ENCODE data around the gene CADM2.

The CADM2 gene

DNA sequence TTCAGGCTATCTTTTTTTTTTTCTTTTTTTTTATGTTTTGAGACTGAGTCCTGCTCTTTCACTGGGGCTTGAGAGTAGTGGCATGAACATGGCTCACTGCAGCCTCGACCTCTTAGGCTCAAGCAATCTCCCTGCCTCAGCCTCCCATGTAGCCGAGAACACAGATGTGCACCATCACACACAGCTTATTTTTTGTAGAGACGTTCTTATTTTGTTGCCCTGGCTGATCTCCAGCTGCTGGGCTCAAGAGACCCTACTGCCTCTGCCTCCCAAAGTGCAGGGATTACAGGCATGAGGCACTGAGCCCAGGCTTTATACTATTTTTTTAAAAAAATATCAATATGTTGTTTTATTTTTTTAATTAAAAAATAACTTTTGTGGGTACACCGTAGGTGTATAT is 467.3 kb downstream of the CADM2 start:
- no peaks in the 10 kb centered on the region for H3K9me3 ChIP-seq (replicated peaks; ENCODE audit: low read length)
- H3K4me2 ChIP-seq (ENCODE audit: low read length): no peak overlapping the region
- no peaks in the 10 kb centered on the region for H3K27me3 ChIP-seq (ENCODE audit: control insufficient read depth, insufficient read depth, low read length)
- no peak overlapping the region for H3K9ac ChIP-seq (ENCODE audit: low read depth, low read length)
- H3K36me3 ChIP-seq (ENCODE audit: insufficient read depth, low read length): no peaks in the 10 kb centered on the region
- H3K4me1 ChIP-seq (ENCODE audit: control insufficient read depth, insufficient read depth, low read length): no peaks in the 10 kb centered on the region
- H3K4me3 ChIP-seq (ENCODE audit: low read length): no peak overlapping the region

DNA sequence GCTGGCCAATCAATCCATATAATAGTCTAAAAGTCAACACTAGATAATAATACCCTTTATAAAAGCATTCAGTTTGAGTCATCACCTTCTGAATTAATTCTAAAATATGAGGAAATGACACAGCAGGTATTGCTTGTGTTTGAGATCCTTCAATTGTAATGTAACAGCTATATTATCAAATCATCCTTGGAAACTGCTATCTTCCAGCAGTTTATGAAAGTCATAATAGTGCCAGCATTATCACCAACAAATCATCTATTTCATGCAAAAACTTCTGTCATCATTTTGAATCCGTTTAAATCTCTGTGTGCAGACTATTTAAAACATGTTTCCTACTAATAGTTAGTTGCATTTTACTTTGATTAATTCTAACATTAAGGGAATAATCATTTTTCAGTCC is 468.7 kb downstream of the CADM2 start:
- no peaks in the 10 kb centered on the region for H3K9me3 ChIP-seq (replicated peaks; ENCODE audit: low read length)
- no peaks in the 10 kb centered on the region for H3K36me3 ChIP-seq (ENCODE audit: insufficient read depth, low read length)
- H3K9ac ChIP-seq (ENCODE audit: low read depth, low read length): no peak overlapping the region
- no peak overlapping the region for H3K4me3 ChIP-seq (ENCODE audit: low read length)
- H3K4me1 ChIP-seq (ENCODE audit: control insufficient read depth, insufficient read depth, low read length): no peaks in the 10 kb centered on the region
- H3K27me3 ChIP-seq (ENCODE audit: control insufficient read depth, insufficient read depth, low read length): no peaks in the 10 kb centered on the region
- no peak overlapping the region for H3K4me2 ChIP-seq (ENCODE audit: low read length)

DNA sequence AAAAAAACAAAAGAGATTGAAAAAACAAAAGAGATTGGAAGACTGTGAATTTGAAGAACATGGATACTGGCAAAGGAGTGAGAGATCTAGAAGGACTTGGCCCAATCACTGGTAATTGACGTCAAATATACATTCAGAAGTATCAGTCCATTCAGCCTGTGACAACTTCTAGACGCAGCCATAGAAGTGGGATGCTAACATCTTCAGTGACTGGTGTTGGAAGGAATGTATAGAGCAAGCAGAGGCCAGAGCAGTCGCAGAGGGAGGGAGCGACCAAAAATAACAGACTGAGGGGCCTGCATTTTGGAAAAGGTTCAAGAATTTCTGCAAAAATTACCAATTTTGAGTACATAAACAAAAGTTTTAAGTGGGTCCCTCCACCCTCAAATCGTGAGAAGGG is 473.3 kb downstream of the CADM2 start:
- no peak overlapping the region for H3K9ac ChIP-seq (ENCODE audit: low read depth, low read length)
- no peak overlapping the region for H3K4me3 ChIP-seq (ENCODE audit: low read length)
- no peak overlapping the region for H3K4me2 ChIP-seq (ENCODE audit: low read length)
- H3K36me3 ChIP-seq (ENCODE audit: insufficient read depth, low read length): no peaks in the 10 kb centered on the region
- no peaks in the 10 kb centered on the region for H3K4me1 ChIP-seq (ENCODE audit: control insufficient read depth, insufficient read depth, low read length)
- H3K9me3 ChIP-seq (replicated peaks; ENCODE audit: low read length): no peaks in the 10 kb centered on the region
- H3K27me3 ChIP-seq (ENCODE audit: control insufficient read depth, insufficient read depth, low read length): no peaks in the 10 kb centered on the region

DNA sequence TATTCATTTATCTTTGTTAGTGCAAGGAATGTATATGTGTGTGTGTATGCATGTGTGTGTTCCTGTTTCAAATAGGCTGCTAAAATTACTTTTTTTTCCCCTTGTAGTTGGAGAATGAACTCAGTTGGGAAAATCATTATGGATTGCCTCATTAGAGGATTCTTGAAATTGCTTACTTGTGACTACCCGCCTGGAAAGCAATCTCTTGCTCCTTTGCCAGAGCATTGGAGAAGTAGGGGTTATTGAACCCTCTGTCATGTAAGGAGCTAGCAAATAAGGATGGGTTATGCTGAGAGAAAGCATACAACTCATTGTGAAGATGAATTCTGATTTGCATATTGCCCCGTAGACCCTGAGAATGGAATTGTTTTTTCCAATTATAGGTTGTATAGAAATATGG is 474.5 kb downstream of the CADM2 start:
- no peak overlapping the region for H3K9ac ChIP-seq (ENCODE audit: low read depth, low read length)
- no peaks in the 10 kb centered on the region for H3K27me3 ChIP-seq (ENCODE audit: control insufficient read depth, insufficient read depth, low read length)
- no peaks in the 10 kb centered on the region for H3K4me1 ChIP-seq (ENCODE audit: control insufficient read depth, insufficient read depth, low read length)
- H3K4me3 ChIP-seq (ENCODE audit: low read length): no peak overlapping the region
- H3K36me3 ChIP-seq (ENCODE audit: insufficient read depth, low read length): no peaks in the 10 kb centered on the region
- H3K4me2 ChIP-seq (ENCODE audit: low read length): no peak overlapping the region
- H3K9me3 ChIP-seq (replicated peaks; ENCODE audit: low read length): no peaks in the 10 kb centered on the region

DNA sequence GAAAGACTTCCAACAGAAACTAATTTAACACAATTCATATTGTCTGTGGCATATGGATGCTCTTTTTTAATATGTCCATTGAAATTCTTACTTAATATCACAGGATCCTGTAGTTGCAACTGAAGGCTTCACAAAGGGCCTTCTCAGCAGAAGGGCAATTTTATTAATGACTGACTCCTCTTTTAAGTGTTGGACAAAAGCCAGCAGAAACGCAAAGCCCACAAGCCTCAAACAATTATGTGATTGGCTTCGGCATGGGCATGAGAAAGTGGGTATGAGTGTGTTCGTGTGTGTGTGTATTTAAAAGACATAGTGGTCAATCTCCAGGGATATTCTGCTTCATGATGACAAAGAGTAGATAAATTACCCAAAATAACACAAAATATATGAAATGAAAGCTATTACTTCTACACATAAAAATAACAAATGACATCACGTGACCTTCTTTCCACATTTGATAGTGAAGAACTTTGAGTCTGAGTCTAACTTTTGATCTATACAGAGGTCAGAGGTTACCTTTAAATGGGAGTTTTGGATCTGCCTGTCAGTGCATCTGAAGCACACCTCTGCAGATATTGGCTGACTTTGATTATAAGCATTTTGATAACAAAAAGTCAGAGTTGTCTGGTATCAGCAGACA is 496.9 kb downstream of the CADM2 start:
- Histone ChIP-seq H3K36me3 (ENCODE audit: insufficient read depth, low read length) (no peaks in the 10 kb centered on the region), H3K27me3 (ENCODE audit: control insufficient read depth, insufficient read depth, low read length) (no peaks in the 10 kb centered on the region), H3K4me3 (ENCODE audit: low read length) (no peak overlapping the region), H3K4me1 (ENCODE audit: control insufficient read depth, insufficient read depth, low read length) (no peaks in the 10 kb centered on the region), H3K9ac (ENCODE audit: low read depth, low read length) (no peak overlapping the region), H3K4me2 (ENCODE audit: low read length) (no peak overlapping the region), H3K9me3 (replicated peaks; ENCODE audit: low read length) (no peaks in the 10 kb centered on the region)

DNA sequence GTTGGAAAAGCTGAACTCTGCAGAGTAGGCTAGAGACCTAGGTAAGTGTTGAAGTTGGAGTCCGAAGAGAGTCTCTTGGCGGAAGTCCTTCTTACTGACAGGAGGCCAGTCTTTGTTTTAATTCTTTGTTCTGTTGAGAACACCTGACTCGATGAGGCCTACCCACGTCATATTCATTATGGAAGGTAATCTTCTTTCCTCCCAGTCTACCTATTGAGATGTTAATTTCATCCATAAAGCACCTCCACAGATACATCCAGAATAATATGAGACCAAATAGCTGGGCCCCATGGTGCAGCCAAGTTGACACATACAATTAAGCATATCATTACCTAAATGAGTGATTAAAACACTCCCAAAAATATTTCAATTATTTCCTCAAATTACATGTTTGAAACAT is 515.5 kb downstream of the CADM2 start:
- Histone ChIP-seq H3K4me3 (ENCODE audit: low read length) (no peak overlapping the region), H3K36me3 (ENCODE audit: insufficient read depth, low read length) (no peaks in the 10 kb centered on the region), H3K27me3 (ENCODE audit: control insufficient read depth, insufficient read depth, low read length) (no peaks in the 10 kb centered on the region), H3K4me2 (ENCODE audit: low read length) (no peak overlapping the region), H3K9me3 (replicated peaks; ENCODE audit: low read length) (no peaks in the 10 kb centered on the region), H3K4me1 (ENCODE audit: control insufficient read depth, insufficient read depth, low read length) (peaks cover 3% of the 10 kb centered on the region), H3K9ac (ENCODE audit: low read depth, low read length) (no peak overlapping the region)

DNA sequence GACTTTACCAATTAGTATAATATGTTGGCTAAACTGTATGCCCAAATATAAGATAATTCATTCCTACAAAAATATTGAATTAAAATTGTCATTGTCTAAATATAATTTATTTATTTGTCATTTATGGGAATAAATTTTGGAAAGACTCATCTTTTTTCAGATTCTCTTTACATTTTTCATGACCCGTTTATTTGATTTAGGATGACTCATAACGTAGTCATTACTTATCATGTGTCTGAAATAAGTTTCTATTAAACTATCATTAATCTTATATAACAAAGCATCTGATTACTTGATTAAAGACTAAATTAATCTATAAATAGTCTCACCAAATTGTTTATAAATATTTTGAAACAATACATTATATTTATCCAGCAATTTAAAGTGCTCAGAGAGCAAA is 516.6 kb downstream of the CADM2 start:
- Histone ChIP-seq H3K27me3 (ENCODE audit: control insufficient read depth, insufficient read depth, low read length) (no peaks in the 10 kb centered on the region), H3K4me3 (ENCODE audit: low read length) (no peak overlapping the region), H3K36me3 (ENCODE audit: insufficient read depth, low read length) (no peaks in the 10 kb centered on the region), H3K9me3 (replicated peaks; ENCODE audit: low read length) (no peaks in the 10 kb centered on the region), H3K4me1 (ENCODE audit: control insufficient read depth, insufficient read depth, low read length) (peaks cover 3% of the 10 kb centered on the region), H3K4me2 (ENCODE audit: low read length) (no peak overlapping the region), H3K9ac (ENCODE audit: low read depth, low read length) (no peak overlapping the region)

DNA sequence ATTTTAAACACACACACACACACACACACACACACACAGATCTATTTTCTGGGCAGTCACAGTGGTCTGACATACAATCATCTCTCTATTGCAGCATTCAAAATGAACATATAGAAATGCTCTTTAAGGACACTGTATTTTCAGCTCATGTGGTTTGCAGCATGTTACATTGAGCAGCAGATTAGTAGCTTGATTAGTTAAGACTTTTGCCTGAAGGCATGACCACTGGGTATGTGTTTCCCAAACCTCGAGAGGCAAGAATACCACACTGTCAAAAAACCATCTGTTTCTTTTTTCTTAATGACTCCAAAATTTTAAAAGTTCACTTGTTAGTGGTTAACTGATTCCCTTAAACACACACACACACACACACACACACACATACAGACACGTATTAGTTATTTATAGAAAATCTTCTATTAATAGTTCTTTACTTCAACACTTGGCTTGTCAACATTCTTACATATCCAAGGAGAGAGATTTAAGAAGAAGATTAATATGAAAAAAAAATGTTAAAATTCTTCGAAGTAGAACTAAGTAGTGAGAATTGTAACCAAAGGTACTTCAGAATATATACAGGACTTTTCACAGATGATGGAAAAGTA is 518.2 kb downstream of the CADM2 start:
- Histone ChIP-seq H3K9me3 (replicated peaks; ENCODE audit: low read length) (no peaks in the 10 kb centered on the region), H3K4me3 (ENCODE audit: low read length) (no peak overlapping the region), H3K4me1 (ENCODE audit: control insufficient read depth, insufficient read depth, low read length) (peaks cover 10% of the 10 kb centered on the region), H3K27me3 (ENCODE audit: control insufficient read depth, insufficient read depth, low read length) (no peaks in the 10 kb centered on the region), H3K36me3 (ENCODE audit: insufficient read depth, low read length) (no peaks in the 10 kb centered on the region), H3K9ac (ENCODE audit: low read depth, low read length) (no peak overlapping the region), H3K4me2 (ENCODE audit: low read length) (no peak overlapping the region)

DNA sequence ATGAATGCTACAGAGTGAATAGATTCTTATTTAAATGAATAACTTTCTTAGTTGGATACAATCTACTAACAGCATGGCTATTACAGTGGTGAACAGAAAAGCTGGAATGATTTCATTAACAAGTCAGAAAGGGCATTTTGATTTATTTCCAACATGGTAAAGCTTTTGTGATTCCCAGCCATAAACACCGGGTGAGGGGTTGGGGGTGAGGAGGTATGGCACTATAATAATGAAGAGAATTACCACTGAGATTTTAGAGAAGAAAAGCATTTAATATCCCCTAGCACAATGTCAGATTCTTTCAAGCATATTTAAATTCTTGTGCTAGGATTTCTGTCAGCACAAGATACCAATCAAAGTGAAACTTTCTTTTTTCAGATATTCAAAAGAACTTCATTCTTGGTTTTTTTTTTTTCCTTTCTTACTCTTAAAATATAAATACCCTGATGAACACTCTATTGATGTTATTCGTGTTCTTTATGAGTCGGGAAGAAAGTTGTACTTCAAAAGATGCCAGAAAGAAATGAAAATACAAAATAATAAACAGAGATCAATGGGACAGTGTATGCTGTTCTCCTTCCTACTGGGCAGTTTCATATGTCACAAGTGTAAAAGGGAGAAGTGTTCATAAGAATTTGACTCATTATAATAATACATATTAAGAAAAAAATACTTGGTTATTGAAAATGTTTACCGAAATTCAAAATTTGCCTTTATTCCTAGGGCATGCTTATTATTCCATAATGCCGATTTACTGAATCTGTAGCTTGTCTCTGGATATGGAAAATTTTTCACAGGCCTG is 522.8 kb downstream of the CADM2 start:
- Histone ChIP-seq H3K36me3 (ENCODE audit: insufficient read depth, low read length) (no peaks in the 10 kb centered on the region), H3K4me3 (ENCODE audit: low read length) (no peak overlapping the region), H3K4me2 (ENCODE audit: low read length) (peak overlapping the region; percentile 67), H3K9ac (ENCODE audit: low read depth, low read length) (peak overlapping the region; percentile 71), H3K9me3 (replicated peaks; ENCODE audit: low read length) (no peaks in the 10 kb centered on the region), H3K27me3 (ENCODE audit: control insufficient read depth, insufficient read depth, low read length) (no peaks in the 10 kb centered on the region), H3K4me1 (ENCODE audit: control insufficient read depth, insufficient read depth, low read length) (peaks cover 34% of the 10 kb centered on the region)

DNA sequence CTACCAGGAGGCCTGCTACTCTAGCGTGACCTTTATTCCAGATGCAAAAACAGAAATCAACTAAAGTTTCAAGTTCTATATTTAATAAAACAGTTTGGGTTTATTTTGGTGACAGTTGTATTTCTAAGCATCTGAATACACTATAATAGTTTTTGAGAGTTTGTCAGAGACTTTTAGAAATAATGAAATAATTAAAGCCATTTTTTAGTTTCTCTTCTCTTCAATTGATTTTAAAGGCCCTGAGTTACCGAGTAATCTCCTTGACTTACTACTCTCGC is 523.4 kb downstream of the CADM2 start:
- H3K4me3 ChIP-seq (ENCODE audit: low read length): no peak overlapping the region
- no peaks in the 10 kb centered on the region for H3K27me3 ChIP-seq (ENCODE audit: control insufficient read depth, insufficient read depth, low read length)
- no peaks in the 10 kb centered on the region for H3K36me3 ChIP-seq (ENCODE audit: insufficient read depth, low read length)
- peak overlapping the region; percentile 71 for H3K9ac ChIP-seq (ENCODE audit: low read depth, low read length)
- H3K4me1 ChIP-seq (ENCODE audit: control insufficient read depth, insufficient read depth, low read length): peaks cover 34% of the 10 kb centered on the region
- H3K4me2 ChIP-seq (ENCODE audit: low read length): peak overlapping the region; percentile 67
- H3K9me3 ChIP-seq (replicated peaks; ENCODE audit: low read length): no peaks in the 10 kb centered on the region

DNA sequence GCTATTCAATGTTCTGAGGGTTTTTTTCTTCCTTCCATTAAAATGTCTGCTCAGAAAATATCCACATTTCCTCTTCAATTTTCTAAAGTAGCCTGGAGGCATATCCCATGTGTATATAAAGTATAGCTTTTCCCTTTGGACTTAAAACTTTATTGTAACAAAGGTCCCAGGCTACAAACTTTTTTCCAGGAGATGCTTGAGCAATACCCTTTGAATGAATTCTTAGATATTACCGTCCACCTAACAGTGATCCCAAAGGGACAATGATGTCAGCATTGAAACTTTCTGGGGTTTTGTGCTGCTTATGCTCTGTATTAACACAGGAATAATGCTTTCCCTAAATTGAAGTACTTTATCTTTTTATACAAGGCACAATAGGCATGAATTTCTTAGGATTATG is 525.2 kb downstream of the CADM2 start:
- Histone ChIP-seq H3K27me3 (ENCODE audit: control insufficient read depth, insufficient read depth, low read length) (no peaks in the 10 kb centered on the region), H3K36me3 (ENCODE audit: insufficient read depth, low read length) (no peaks in the 10 kb centered on the region), H3K9me3 (replicated peaks; ENCODE audit: low read length) (no peaks in the 10 kb centered on the region), H3K4me2 (ENCODE audit: low read length) (peak overlapping the region; percentile 62), H3K4me1 (ENCODE audit: control insufficient read depth, insufficient read depth, low read length) (peaks cover 34% of the 10 kb centered on the region), H3K4me3 (ENCODE audit: low read length) (no peak overlapping the region), H3K9ac (ENCODE audit: low read depth, low read length) (no peak overlapping the region)

DNA sequence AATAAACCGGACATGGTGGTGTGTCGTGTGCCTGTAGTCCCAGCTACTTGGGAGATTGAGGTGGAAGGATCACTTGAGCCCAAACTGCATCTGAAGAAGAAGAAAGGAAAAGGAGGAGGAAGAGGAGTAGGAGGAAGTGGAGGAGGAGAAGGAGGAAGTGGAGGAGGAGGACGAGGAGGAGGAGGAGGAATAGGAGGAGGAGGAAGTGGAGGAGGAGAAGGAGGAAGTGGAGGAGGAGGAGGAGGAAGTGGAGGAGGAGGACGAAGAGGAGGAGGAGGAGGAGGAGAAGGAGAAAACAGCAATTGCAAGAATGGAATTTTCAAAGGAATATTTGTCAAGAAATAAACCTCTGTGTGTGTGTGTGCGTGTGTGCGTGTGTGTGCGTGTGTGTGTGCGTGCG is 528.6 kb downstream of the CADM2 start:
- no peaks in the 10 kb centered on the region for H3K27me3 ChIP-seq (ENCODE audit: control insufficient read depth, insufficient read depth, low read length)
- H3K9ac ChIP-seq (ENCODE audit: low read depth, low read length): no peak overlapping the region
- no peak overlapping the region for H3K4me3 ChIP-seq (ENCODE audit: low read length)
- no peak overlapping the region for H3K4me2 ChIP-seq (ENCODE audit: low read length)
- peaks cover 24% of the 10 kb centered on the region for H3K4me1 ChIP-seq (ENCODE audit: control insufficient read depth, insufficient read depth, low read length)
- no peaks in the 10 kb centered on the region for H3K9me3 ChIP-seq (replicated peaks; ENCODE audit: low read length)
- no peaks in the 10 kb centered on the region for H3K36me3 ChIP-seq (ENCODE audit: insufficient read depth, low read length)
